Activated naive CD8-positive, alpha-beta T cell treated with anti-CD3 and anti-CD28 coated beads for 36 hours (primary cell): ENCODE measurements around the gene TMOD1. TPM values are rescaled to one million over a fixed set of nuclear protein-coding genes. Genes with fewer than 3 reads are reported as not detected.
"Not testable (repeated sequence)": the region's sequence is repeated elsewhere in the genome, so short reads cannot be mapped to it uniquely, and the experiment has no call there.

Source experiments
- DNase-seq: peaks from one replicate; pipeline ENCODE4 v3.0.0; 2021
- H3K27ac Mint-ChIP-seq: one replicate; pipeline ENCODE4 v1.8.0; 2022; ENCODE audit warnings: mild to moderate bottlenecking, moderate library complexity, mixed read lengths
- H3K27me3 Mint-ChIP-seq: one replicate; pipeline ENCODE4 v1.8.0; 2022; ENCODE audit warnings: mild to moderate bottlenecking, mixed read lengths
- H3K36me3 Mint-ChIP-seq: one replicate; pipeline ENCODE4 v1.8.0; 2021; ENCODE audit warnings: mild to moderate bottlenecking, mixed read lengths
- H3K4me1 Mint-ChIP-seq: one replicate; pipeline ENCODE4 v1.8.0; 2021; ENCODE audit warnings: mixed read lengths
- H3K4me3 Mint-ChIP-seq: one replicate; pipeline ENCODE4 v1.8.0; 2022; ENCODE audit warnings: mild to moderate bottlenecking, moderate library complexity, mixed read lengths
- H3K9me3 Mint-ChIP-seq: one replicate; pipeline ENCODE4 v1.8.0; 2022; ENCODE audit warnings: mixed read lengths
- total RNA-seq, 2 experiments: library from RNA; stranded (reverse); gene quantifications; one replicate each; pipeline ENCODE4 v1.2.3, GENCODE V29; 2021

The TMOD1 gene
- total RNA-seq, 2 experiments from 2014 or later, result 1.2 to 1.5 TPM

- Mint-ChIP-seq H3K4me3 (no peak overlapping the region), H3K9me3 (no peaks in the 10 kb centered on the region), H3K36me3 (no peaks in the 10 kb centered on the region), H3K27me3 (no peaks in the 10 kb centered on the region), H3K4me1 (peaks cover 13% of the 10 kb centered on the region), H3K27ac (no peak overlapping the region)
- no peak for DNase-seq
Measured at GRCh38 chr9:97573482-97574073, 72.1 kb downstream of the TMOD1 start.

DNA sequence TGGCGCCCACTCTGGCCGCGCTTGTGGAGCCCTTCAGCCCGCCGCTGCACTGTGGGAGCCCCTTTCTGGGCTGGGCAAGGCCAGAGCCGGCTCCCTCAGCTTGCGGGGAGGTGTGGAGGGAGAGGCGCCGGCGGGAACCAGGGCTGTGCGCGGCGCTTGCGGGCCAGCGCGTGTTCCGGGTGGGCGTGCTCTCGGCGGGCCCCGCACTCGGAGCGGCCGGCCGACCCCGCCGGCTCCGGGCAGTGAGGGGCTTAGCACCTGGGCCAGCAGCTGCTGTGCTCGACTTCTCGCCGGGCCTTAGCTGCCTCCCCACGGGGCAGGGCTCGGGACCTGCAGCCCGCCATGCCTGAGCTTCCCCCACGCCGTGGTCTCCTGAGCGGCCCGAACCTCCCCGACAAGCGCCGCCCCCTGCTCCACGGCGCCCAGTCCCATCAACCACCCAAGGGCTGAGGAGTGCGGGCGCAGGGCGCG lies 72.7 kb downstream of the TMOD1 start:
- H3K4me1 Mint-ChIP-seq, result peaks cover 13% of the 10 kb centered on the region

GRCh38 chr9:97574921-97575672 lies 73.6 kb downstream of the TMOD1 start:
- not testable (repeated sequence) for H3K27me3 Mint-ChIP-seq
- H3K4me1 Mint-ChIP-seq, result peaks cover 13% of the 10 kb centered on the region

More for the DNA sequence above, 72.7 kb downstream of the TMOD1 start:
- not testable (repeated sequence) for H3K27me3 Mint-ChIP-seq, H3K36me3 Mint-ChIP-seq, H3K27ac Mint-ChIP-seq, H3K9me3 Mint-ChIP-seq, H3K4me3 Mint-ChIP-seq, DNase-seq

DNA sequence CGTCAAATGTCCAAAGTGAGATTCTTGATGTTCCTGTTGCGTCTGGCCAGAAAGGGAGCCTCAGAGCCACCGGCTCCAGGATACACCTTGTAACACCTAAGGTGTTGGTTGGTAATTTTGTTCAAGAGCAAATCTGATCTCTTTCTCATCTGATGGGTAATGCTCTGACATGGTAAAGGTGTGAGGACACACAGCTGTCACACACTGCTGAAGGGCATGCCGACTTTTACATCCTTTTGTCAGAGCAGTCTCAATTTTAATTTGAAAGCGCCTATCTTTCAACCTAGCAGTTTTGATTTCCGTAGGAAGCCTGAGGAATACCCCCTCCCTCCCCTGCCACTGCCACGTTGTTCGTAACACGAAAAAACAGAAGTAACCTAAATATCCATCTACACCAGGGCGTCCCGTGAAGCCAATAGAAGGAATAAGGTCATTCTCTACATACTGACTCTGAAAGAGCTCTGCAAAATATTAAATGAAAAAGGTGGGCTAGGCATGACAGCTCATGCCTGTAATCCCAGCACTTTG lies 74.3 kb downstream of the TMOD1 start:
- peak overlapping the region; percentile 89 for H3K4me3 Mint-ChIP-seq
- DNase-seq, result no peak
- peaks cover 13% of the 10 kb centered on the region for H3K4me1 Mint-ChIP-seq
- H3K27me3 Mint-ChIP-seq, result no peaks in the 10 kb centered on the region
- H3K9me3 Mint-ChIP-seq, result peaks cover 2% of the 10 kb centered on the region
- H3K36me3 Mint-ChIP-seq, result no peaks in the 10 kb centered on the region
- no peak overlapping the region for H3K27ac Mint-ChIP-seq

More at GRCh38 chr9:97574921-97575672, 73.6 kb downstream of the TMOD1 start:
- Mint-ChIP-seq H3K27ac (peak overlapping the region; percentile 87), H3K4me3 (peak overlapping the region; percentile 89)
- DNase-seq, result peak; percentile 41
- H3K9me3 Mint-ChIP-seq, H3K36me3 Mint-ChIP-seq: not testable (repeated sequence)

DNA sequence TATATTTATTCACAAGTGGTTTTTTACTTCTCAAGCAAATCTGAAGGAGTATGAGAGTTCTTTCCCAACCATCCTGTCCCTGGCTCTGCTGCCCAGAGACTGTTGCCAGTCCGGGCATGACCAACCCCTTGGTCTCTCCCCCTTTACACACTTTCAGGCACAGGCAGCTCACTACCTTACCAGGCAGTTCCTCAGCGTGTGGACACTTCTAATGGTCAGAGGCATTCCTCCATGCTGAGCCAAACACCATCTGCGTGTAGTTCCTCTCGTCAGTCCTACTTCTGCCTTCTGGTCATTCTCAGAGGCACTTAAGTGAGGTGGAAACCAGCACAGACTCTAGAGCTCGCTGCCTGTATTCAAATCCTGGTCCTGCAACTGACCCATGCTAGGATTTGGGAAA lies 75.6 kb downstream of the TMOD1 start:
- no peaks in the 10 kb centered on the region for H3K36me3 Mint-ChIP-seq
- peaks cover 2% of the 10 kb centered on the region for H3K9me3 Mint-ChIP-seq
- peaks cover 13% of the 10 kb centered on the region for H3K4me1 Mint-ChIP-seq
- no peak overlapping the region for H3K4me3 Mint-ChIP-seq
- H3K27ac Mint-ChIP-seq, result no peak overlapping the region
- DNase-seq, result no peak
- no peaks in the 10 kb centered on the region for H3K27me3 Mint-ChIP-seq

- H3K9me3 Mint-ChIP-seq, result peaks cover 2% of the 10 kb centered on the region
- H3K4me3 Mint-ChIP-seq, result no peak overlapping the region
- no peaks in the 10 kb centered on the region for H3K27me3 Mint-ChIP-seq
- peaks cover 13% of the 10 kb centered on the region for H3K4me1 Mint-ChIP-seq
- no peak overlapping the region for H3K27ac Mint-ChIP-seq
- peaks cover 2% of the 10 kb centered on the region for H3K36me3 Mint-ChIP-seq
- DNase-seq, result no peak
Measured at GRCh38 chr9:97578846-97579245, 77.4 kb downstream of the TMOD1 start.

GRCh38 chr9:97579914-97580313 lies 78.4 kb downstream of the TMOD1 start:
- Mint-ChIP-seq H3K27ac (no peak overlapping the region), H3K27me3 (no peaks in the 10 kb centered on the region)

GRCh38 chr9:97581590-97581989 lies 80.1 kb downstream of the TMOD1 start:
- not testable (repeated sequence) for H3K27me3 Mint-ChIP-seq, DNase-seq, H3K4me1 Mint-ChIP-seq, H3K9me3 Mint-ChIP-seq, H3K27ac Mint-ChIP-seq, H3K36me3 Mint-ChIP-seq, H3K4me3 Mint-ChIP-seq

More at GRCh38 chr9:97579914-97580313, 78.4 kb downstream of the TMOD1 start:
- no peak for DNase-seq
- Mint-ChIP-seq H3K4me1 (peaks cover 10% of the 10 kb centered on the region), H3K9me3 (peaks cover 2% of the 10 kb centered on the region), H3K4me3 (no peak overlapping the region), H3K36me3 (peaks cover 4% of the 10 kb centered on the region)

- H3K36me3 Mint-ChIP-seq, result peaks cover 14% of the 10 kb centered on the region
- H3K4me3 Mint-ChIP-seq, H3K9me3 Mint-ChIP-seq, H3K4me1 Mint-ChIP-seq, DNase-seq, H3K27ac Mint-ChIP-seq, H3K27me3 Mint-ChIP-seq: not testable (repeated sequence)
Measured at GRCh38 chr9:97584778-97585177, 83.3 kb downstream of the TMOD1 start.

DNA sequence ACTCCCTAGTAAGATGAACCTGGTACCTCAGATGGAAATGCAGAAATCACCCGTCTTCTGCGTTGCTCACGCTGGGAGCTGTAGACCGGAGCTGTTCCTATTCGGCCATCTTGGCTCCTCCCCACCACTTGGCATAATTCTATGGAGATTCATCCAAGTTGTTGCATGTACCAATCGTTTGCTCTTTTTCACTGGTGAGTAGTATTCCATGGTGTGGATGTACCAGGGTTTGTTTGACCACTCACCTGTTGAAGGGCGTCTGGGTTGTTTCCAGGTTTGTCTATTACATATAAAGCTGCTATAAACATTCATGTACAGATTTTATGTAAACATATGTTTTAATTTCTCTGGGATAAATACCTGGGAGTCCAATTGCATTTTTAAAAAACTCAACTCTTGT lies 85.4 kb downstream of the TMOD1 start:
- H3K27me3 Mint-ChIP-seq, H3K4me3 Mint-ChIP-seq, DNase-seq, H3K4me1 Mint-ChIP-seq, H3K27ac Mint-ChIP-seq, H3K9me3 Mint-ChIP-seq: not testable (repeated sequence)
- peaks cover 14% of the 10 kb centered on the region for H3K36me3 Mint-ChIP-seq

DNA sequence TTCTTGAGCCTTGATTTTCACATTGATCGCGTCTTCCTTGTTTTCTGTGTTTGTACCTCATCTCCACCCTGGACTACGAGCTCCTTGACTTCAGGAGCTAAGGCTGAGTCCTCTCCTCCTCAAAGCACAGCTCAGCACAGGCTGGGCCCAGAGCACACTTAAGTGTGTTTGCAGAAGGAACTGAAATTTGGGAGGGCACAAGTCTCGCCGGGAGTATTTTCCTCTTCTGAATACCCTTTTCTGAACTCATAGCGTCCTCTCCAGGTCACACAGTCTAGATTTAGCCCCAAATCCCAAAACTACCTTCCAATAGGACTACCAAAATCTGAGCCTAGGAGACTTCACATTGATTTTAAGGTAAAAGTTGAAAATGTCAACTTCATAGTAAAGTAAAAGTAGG lies 90.1 kb downstream of the TMOD1 start:
- Mint-ChIP-seq H3K9me3 (peaks cover 6% of the 10 kb centered on the region), H3K27ac (no peak overlapping the region), H3K27me3 (peaks cover 3% of the 10 kb centered on the region), H3K4me1 (no peaks in the 10 kb centered on the region), H3K4me3 (no peak overlapping the region), H3K36me3 (peaks cover 11% of the 10 kb centered on the region)
- no peak for DNase-seq

GRCh38 chr9:97592126-97592525 lies 90.7 kb downstream of the TMOD1 start:
- no peak overlapping the region for H3K4me3 Mint-ChIP-seq
- H3K9me3 Mint-ChIP-seq, result peaks cover 2% of the 10 kb centered on the region
- H3K27ac Mint-ChIP-seq, result no peak overlapping the region
- no peak for DNase-seq
- peaks cover 2% of the 10 kb centered on the region for H3K4me1 Mint-ChIP-seq
- H3K27me3 Mint-ChIP-seq, result peaks cover 3% of the 10 kb centered on the region
- H3K36me3 Mint-ChIP-seq, result peaks cover 7% of the 10 kb centered on the region

DNA sequence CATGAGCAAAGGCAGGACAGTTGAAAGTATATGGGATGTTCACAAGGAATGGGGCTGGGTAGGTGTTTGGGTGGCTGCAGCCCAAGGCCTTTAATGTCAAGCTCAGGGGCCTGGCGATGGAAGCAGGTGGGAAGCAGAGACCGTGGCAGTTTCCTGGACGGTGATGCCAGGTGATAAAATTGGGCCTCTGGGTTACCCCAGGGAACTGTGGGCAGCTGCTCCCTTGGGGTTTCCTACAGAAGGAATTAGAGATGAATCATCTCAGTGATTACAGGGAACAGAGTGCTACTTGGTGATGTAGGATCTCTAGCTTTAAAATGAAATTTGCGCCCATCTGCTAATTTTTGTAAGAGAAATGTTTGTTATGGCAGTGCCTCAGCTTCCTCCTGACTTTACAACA lies 92.5 kb downstream of the TMOD1 start:
- H3K4me3 Mint-ChIP-seq, result no peak overlapping the region
- H3K9me3 Mint-ChIP-seq, result no peaks in the 10 kb centered on the region
- H3K4me1 Mint-ChIP-seq, result peaks cover 9% of the 10 kb centered on the region
- H3K36me3 Mint-ChIP-seq, result no peaks in the 10 kb centered on the region
- DNase-seq, result no peak
- H3K27me3 Mint-ChIP-seq, result peaks cover 3% of the 10 kb centered on the region
- no peak overlapping the region for H3K27ac Mint-ChIP-seq

DNA sequence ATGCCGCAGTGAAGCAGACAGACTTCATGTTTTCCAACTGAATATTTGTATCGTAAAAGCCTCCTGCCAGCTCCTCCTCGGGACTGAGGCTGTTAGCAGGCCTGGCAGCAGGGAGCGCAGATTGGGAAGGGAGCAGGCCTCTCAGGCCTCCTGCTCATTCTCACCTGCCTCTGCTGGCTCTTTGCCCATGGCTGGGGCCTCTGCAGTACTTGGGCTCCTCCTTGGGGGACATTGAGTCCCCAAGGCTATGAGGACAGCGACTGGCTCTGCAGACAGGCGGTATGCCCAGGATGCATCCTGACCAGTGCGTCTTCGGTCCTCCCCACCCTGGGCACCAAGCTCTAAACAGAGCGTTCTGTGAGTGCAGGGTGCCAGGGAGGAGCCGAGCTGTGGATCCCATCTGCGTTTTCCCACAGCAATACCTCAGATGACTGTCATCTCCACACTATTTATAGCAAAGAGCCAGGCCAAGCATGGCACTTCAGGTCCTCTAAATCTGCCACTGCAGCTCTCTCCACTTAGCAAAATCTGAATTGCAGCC lies 93.0 kb downstream of the TMOD1 start:
- Mint-ChIP-seq H3K9me3 (no peaks in the 10 kb centered on the region), H3K27me3 (peaks cover 3% of the 10 kb centered on the region), H3K4me3 (no peak overlapping the region), H3K27ac (no peak overlapping the region), H3K4me1 (peaks cover 10% of the 10 kb centered on the region), H3K36me3 (no peaks in the 10 kb centered on the region)
- no peak for DNase-seq

DNA sequence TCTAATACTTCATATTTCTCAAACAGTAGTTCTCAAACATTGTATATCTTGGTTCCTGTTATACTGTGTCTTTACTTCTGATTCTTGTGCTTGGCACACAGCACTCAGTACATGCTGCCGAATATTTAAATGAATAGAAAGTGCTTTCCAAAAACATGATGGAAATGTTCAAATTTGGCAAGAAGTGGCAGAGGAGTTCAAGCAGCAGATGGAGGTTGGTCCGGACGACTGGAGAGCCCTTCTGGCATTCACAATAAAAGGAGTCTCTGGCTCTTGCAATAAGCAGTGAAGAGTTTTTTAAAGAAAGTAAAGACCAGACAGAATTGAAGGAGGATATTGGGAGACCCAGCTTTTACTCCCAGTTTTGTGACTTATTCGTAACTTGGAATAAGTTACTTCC lies 95.4 kb downstream of the TMOD1 start:
- no peak overlapping the region for H3K4me3 Mint-ChIP-seq
- H3K27ac Mint-ChIP-seq, result no peak overlapping the region

More for the DNA sequence above, 95.4 kb downstream of the TMOD1 start:
- peaks cover 10% of the 10 kb centered on the region for H3K4me1 Mint-ChIP-seq
- H3K27me3 Mint-ChIP-seq, result peaks cover 3% of the 10 kb centered on the region
- no peak for DNase-seq
- no peaks in the 10 kb centered on the region for H3K36me3 Mint-ChIP-seq
- H3K9me3 Mint-ChIP-seq, result no peaks in the 10 kb centered on the region
